ENCODE results near the gene NMNAT3.

DNA sequence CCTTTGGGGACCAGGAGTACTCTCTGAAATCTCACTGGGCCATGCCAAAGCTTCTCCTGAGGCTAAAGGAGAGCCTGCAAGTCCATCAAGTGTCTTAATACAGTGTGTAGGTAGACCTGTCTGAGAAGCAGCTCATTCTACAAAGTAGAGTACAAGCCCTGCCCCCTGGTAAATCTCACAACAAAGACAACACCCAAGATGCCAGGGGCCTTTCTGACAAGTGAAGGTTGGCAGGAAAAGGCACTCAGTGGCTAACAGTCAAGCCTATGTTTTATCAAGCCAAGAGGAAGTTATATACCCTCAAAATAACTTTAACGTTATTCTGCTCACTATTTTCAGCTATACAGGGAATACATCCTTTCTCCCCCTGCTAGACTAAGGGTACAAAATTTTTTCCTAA lies 58.3 kb downstream of the NMNAT3 start:
- TF ChIP-seq, protein P1, sequence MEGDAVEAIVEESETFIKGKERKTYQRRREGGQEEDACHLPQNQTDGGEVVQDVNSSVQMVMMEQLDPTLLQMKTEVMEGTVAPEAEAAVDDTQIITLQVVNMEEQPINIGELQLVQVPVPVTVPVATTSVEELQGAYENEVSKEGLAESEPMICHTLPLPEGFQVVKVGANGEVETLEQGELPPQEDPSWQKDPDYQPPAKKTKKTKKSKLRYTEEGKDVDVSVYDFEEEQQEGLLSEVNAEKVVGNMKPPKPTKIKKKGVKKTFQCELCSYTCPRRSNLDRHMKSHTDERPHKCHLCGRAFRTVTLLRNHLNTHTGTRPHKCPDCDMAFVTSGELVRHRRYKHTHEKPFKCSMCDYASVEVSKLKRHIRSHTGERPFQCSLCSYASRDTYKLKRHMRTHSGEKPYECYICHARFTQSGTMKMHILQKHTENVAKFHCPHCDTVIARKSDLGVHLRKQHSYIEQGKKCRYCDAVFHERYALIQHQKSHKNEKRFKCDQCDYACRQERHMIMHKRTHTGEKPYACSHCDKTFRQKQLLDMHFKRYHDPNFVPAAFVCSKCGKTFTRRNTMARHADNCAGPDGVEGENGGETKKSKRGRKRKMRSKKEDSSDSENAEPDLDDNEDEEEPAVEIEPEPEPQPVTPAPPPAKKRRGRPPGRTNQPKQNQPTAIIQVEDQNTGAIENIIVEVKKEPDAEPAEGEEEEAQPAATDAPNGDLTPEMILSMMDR (IDR thresholded peaks at IDR 0.05), result no peak
- no peak for TF ChIP-seq POLR2A (IDR thresholded peaks at IDR 0.05)
